Glutamatergic neuron (in vitro differentiated cells): Measurements from ENCODE around the gene PTGER1. TPM values are rescaled to one million over a fixed set of nuclear protein-coding genes. Genes with fewer than 3 reads are reported as not detected.

Experiments used
- DNase-seq: peaks from one replicate; pipeline ENCODE4 v3.0.0; 2022
- H3K27ac Mint-ChIP-seq: one replicate; pipeline ENCODE4 v1.8.0; 2020; ENCODE audit warnings: mild to moderate bottlenecking, mixed read lengths, inconsistent platforms; ENCODE audit not compliant: unreplicated experiment
- H3K27me3 Mint-ChIP-seq: one replicate; pipeline ENCODE4 v1.8.0; 2020; ENCODE audit warnings: mild to moderate bottlenecking, moderate library complexity, mixed read lengths, inconsistent platforms; ENCODE audit not compliant: unreplicated experiment
- H3K36me3 Mint-ChIP-seq: one replicate; pipeline ENCODE4 v1.8.0; 2020; ENCODE audit warnings: mild to moderate bottlenecking, mixed read lengths, inconsistent platforms; ENCODE audit not compliant: unreplicated experiment
- H3K4me1 Mint-ChIP-seq: one replicate; pipeline ENCODE4 v1.8.0; 2020; ENCODE audit warnings: mild to moderate bottlenecking, low read depth, mixed read lengths, inconsistent platforms; ENCODE audit not compliant: unreplicated experiment
- H3K4me3 Mint-ChIP-seq: one replicate; pipeline ENCODE4 v1.8.0; 2020; ENCODE audit warnings: mild to moderate bottlenecking, mixed read lengths, inconsistent platforms; ENCODE audit not compliant: unreplicated experiment
- H3K9me3 Mint-ChIP-seq: one replicate; pipeline ENCODE4 v1.8.0; 2020; ENCODE audit warnings: mild to moderate bottlenecking, moderate library complexity, mixed read lengths, inconsistent platforms; ENCODE audit not compliant: unreplicated experiment
- total RNA-seq: library from RNA; stranded (reverse); fragmentation: NEBNext Ultra II Directional; extraction: Animal tissue kit (Norgen Biotek cat#: 25700); gene quantifications from one replicate; pipeline ENCODE4 v1.2.1, GENCODE V29; 2021; ENCODE audit not compliant: unreplicated experiment
- TF ChIP-seq, protein P1 (sequence below): fragments of 200-600 bp; sonication (generic); IDR thresholded peaks from one replicate; pipeline ENCODE4 v1.5.0; 2021; ENCODE audit not compliant: partially characterized antibody, unreplicated experiment

PTGER1 gene
- total RNA-seq, 1 donor from 2014 or later, result 2.0 TPM

DNA sequence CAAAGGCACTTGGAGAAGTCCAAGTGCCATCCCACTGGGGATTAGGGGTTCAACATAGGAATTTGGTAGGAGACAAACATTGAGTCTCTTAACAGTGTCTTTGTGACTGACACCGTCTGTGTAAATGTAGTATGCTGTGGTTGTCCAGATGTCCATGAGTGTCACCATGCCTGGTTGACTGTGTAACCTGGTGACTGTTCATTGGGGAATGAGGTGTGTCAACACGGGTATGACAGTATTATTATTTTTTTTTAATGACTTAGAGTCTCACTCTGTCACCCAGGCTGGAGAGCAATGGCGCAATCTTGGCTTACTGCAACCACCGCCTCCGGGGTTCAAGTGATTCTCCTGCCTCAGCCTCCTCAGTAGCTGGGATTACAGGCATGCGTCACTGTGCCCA lies 25.8 kb downstream of the PTGER1 start:
- Mint-ChIP-seq H3K4me3 (no peak overlapping the region), H3K27ac (no peak overlapping the region), H3K9me3 (peaks cover 3% of the 10 kb centered on the region), H3K4me1 (no peaks in the 10 kb centered on the region), H3K27me3 (no peaks in the 10 kb centered on the region), H3K36me3 (peaks cover 4% of the 10 kb centered on the region)
- TF ChIP-seq, protein P1, sequence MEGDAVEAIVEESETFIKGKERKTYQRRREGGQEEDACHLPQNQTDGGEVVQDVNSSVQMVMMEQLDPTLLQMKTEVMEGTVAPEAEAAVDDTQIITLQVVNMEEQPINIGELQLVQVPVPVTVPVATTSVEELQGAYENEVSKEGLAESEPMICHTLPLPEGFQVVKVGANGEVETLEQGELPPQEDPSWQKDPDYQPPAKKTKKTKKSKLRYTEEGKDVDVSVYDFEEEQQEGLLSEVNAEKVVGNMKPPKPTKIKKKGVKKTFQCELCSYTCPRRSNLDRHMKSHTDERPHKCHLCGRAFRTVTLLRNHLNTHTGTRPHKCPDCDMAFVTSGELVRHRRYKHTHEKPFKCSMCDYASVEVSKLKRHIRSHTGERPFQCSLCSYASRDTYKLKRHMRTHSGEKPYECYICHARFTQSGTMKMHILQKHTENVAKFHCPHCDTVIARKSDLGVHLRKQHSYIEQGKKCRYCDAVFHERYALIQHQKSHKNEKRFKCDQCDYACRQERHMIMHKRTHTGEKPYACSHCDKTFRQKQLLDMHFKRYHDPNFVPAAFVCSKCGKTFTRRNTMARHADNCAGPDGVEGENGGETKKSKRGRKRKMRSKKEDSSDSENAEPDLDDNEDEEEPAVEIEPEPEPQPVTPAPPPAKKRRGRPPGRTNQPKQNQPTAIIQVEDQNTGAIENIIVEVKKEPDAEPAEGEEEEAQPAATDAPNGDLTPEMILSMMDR, result no peak
- no peak for DNase-seq

DNA sequence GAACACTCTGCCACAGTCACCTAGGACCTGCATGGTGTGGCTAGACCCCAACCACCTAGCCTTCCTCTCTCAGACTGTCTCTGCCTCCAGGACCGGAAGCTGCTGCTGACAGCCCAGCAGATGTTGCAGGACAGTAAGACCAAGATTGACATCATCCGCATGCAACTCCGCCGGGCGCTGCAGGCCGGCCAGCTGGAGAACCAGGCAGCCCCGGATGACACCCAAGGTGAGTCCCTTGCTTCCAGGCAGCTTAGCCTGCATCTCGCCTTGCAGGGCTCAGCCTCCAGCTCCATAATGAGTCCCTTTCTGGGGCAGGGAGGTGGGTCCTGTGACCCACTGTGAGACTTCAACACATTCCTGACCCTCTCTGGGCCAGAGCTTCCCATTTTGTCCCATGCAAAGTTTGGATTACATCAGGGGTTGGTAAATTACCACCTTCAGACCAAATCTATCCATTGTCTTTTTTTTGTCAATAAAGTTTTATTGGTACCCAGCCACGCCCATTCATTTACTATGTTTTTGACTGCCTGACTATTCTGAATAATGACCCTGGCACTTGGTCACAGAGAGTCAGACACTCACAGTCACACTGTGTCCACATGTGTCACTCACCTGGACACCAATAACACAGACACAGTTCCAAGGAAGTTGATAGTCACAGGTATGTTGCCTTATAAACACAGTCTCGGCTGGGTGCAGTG lies 28.7 kb downstream of the PTGER1 start:
- H3K4me3 Mint-ChIP-seq, result no peak overlapping the region
- TF ChIP-seq, protein P1, result no peak
- peaks cover 5% of the 10 kb centered on the region for H3K9me3 Mint-ChIP-seq
- DNase-seq, result no peak
- peaks cover 4% of the 10 kb centered on the region for H3K27me3 Mint-ChIP-seq
- no peaks in the 10 kb centered on the region for H3K4me1 Mint-ChIP-seq
- H3K27ac Mint-ChIP-seq, result no peak overlapping the region
- H3K36me3 Mint-ChIP-seq, result peaks cover 4% of the 10 kb centered on the region

GRCh38 chr19:14443632-14444216 lies 31.4 kb downstream of the PTGER1 start:
- Mint-ChIP-seq H3K4me3 (no peak overlapping the region), H3K36me3 (peaks cover 4% of the 10 kb centered on the region), H3K4me1 (peaks cover 11% of the 10 kb centered on the region), H3K9me3 (peaks cover 14% of the 10 kb centered on the region), H3K27me3 (peaks cover 6% of the 10 kb centered on the region), H3K27ac (no peak overlapping the region)
- DNase-seq, result no peak
- TF ChIP-seq, protein P1, result no peak

- no peaks in the 10 kb centered on the region for H3K36me3 Mint-ChIP-seq
- no peak overlapping the region for H3K27ac Mint-ChIP-seq
- TF ChIP-seq, protein P1, result no peak
- no peak for DNase-seq
- peaks cover 11% of the 10 kb centered on the region for H3K4me1 Mint-ChIP-seq
- peaks cover 12% of the 10 kb centered on the region for H3K9me3 Mint-ChIP-seq
- peaks cover 6% of the 10 kb centered on the region for H3K27me3 Mint-ChIP-seq
- no peak overlapping the region for H3K4me3 Mint-ChIP-seq
Observed at GRCh38 chr19:14442891-14443631, 32.1 kb downstream of the PTGER1 start.
